Measurements from ENCODE around the gene TMEM44.

Gene TMEM44

GRCh38 chr3:194633349-194634004 is at the start of gene TMEM44 (continued):
- no peak for TF ChIP-seq ZNF747 (tag by site-specific recombination; IDR thresholded peaks at IDR 0.05)
- 0 out of 2 replicates have a peak, but pooled peaks have one; percentile 49 for TF ChIP-seq ZNF660 (tag by site-specific recombination; IDR thresholded peaks at IDR 0.05)
- TF ChIP-seq ZNF280D (tag by site-specific recombination; IDR thresholded peaks at IDR 0.05) = no peak
- no peak for TF ChIP-seq ZNF112 (tag by site-specific recombination; IDR thresholded peaks at IDR 0.05)
- no peak for TF ChIP-seq ZSCAN23 (tag by site-specific recombination; IDR thresholded peaks at IDR 0.05)
- TF ChIP-seq ZBTB20 (tag by site-specific recombination; IDR thresholded peaks at IDR 0.05) = no peak
- 0 out of 2 replicates have a peak, but pooled peaks have one; percentile 19 for TF ChIP-seq ZXDB (tag by site-specific recombination; IDR thresholded peaks at IDR 0.05)
- no peak for TF ChIP-seq BCL11A (tag by site-specific recombination; IDR thresholded peaks at IDR 0.05; ENCODE audit: low read depth)
- no peak for TF ChIP-seq ZNF555 (tag by site-specific recombination; conservative IDR thresholded peaks at IDR 0.05)
- TF ChIP-seq ZNF510 (tag by site-specific recombination; IDR thresholded peaks at IDR 0.05; ENCODE audit: insufficient replicate concordance) = no peak
- TF ChIP-seq ZNF157 (tag by site-specific recombination; IDR thresholded peaks at IDR 0.05) = no peak
- peak; percentile 76 for TF ChIP-seq ZNF146 (tag by site-specific recombination; IDR thresholded peaks at IDR 0.05)
- peak; percentile 28; the same call in 1 of the 2 replicates for TF ChIP-seq ZNF76 (tag by site-specific recombination; IDR thresholded peaks at IDR 0.05; ENCODE audit: borderline replicate concordance, low read depth)
- TF ChIP-seq ZNF623 (tag by site-specific recombination; IDR thresholded peaks at IDR 0.05) = no peak
- TF ChIP-seq MYNN (tag by site-specific recombination; IDR thresholded peaks at IDR 0.05; ENCODE audit: borderline replicate concordance) = no peak
- TF ChIP-seq ZNF169 (tag by site-specific recombination; IDR thresholded peaks at IDR 0.05) = no peak
- TF ChIP-seq, protein P1, sequence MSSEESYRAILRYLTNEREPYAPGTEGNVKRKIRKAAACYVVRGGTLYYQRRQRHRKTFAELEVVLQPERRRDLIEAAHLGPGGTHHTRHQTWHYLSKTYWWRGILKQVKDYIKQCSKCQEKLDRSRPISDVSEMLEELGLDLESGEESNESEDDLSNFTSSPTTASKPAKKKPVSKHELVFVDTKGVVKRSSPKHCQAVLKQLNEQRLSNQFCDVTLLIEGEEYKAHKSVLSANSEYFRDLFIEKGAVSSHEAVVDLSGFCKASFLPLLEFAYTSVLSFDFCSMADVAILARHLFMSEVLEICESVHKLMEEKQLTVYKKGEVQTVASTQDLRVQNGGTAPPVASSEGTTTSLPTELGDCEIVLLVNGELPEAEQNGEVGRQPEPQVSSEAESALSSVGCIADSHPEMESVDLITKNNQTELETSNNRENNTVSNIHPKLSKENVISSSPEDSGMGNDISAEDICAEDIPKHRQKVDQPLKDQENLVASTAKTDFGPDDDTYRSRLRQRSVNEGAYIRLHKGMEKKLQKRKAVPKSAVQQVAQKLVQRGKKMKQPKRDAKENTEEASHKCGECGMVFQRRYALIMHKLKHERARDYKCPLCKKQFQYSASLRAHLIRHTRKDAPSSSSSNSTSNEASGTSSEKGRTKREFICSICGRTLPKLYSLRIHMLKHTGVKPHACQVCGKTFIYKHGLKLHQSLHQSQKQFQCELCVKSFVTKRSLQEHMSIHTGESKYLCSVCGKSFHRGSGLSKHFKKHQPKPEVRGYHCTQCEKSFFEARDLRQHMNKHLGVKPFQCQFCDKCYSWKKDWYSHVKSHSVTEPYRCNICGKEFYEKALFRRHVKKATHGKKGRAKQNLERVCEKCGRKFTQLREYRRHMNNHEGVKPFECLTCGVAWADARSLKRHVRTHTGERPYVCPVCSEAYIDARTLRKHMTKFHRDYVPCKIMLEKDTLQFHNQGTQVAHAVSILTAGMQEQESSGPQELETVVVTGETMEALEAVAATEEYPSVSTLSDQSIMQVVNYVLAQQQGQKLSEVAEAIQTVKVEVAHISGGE (tag by site-specific recombination; conservative IDR thresholded peaks at IDR 0.05; ENCODE audit: low read depth) = peak; percentile 46; the same call in 1 of the 2 replicates
- TF ChIP-seq, protein P2, sequence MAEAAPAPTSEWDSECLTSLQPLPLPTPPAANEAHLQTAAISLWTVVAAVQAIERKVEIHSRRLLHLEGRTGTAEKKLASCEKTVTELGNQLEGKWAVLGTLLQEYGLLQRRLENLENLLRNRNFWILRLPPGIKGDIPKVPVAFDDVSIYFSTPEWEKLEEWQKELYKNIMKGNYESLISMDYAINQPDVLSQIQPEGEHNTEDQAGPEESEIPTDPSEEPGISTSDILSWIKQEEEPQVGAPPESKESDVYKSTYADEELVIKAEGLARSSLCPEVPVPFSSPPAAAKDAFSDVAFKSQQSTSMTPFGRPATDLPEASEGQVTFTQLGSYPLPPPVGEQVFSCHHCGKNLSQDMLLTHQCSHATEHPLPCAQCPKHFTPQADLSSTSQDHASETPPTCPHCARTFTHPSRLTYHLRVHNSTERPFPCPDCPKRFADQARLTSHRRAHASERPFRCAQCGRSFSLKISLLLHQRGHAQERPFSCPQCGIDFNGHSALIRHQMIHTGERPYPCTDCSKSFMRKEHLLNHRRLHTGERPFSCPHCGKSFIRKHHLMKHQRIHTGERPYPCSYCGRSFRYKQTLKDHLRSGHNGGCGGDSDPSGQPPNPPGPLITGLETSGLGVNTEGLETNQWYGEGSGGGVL (tag by site-specific recombination; IDR thresholded peaks at IDR 0.05) = peak; percentile 74
- TF ChIP-seq ZNF624 (tag by site-specific recombination; IDR thresholded peaks at IDR 0.05) = no peak
- peak; percentile 85; the same call in 1 of the 2 replicates for TF ChIP-seq BCL11B (tag by site-specific recombination; IDR thresholded peaks at IDR 0.05; ENCODE audit: low read depth)
- TF ChIP-seq ZNF184 (tag by site-specific recombination; IDR thresholded peaks at IDR 0.05) = peak; percentile 13; the same call in 1 of the 2 replicates
- TF ChIP-seq FEZF1 (tag by site-specific recombination; IDR thresholded peaks at IDR 0.05) = no peak
- TF ChIP-seq GLI2 (tag by site-specific recombination; IDR thresholded peaks at IDR 0.05; ENCODE audit: borderline replicate concordance, low read depth) = no peak
- no peak for TF ChIP-seq ZNF658 (tag by site-specific recombination; IDR thresholded peaks at IDR 0.05)
- TF ChIP-seq ZNF274 (IDR thresholded peaks at IDR 0.05; ENCODE audit: low read length) = no peak
- no peak for TF ChIP-seq ZNF274 (tag by site-specific recombination; IDR thresholded peaks at IDR 0.05; ENCODE audit: borderline replicate concordance)
- TF ChIP-seq, protein P3, sequence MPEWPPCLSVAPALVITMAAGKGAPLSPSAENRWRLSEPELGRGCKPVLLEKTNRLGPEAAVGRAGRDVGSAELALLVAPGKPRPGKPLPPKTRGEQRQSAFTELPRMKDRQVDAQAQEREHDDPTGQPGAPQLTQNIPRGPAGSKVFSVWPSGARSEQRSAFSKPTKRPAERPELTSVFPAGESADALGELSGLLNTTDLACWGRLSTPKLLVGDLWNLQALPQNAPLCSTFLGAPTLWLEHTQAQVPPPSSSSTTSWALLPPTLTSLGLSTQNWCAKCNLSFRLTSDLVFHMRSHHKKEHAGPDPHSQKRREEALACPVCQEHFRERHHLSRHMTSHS (tag by site-specific recombination; IDR thresholded peaks at IDR 0.05) = no peak
- peak; percentile 87 for TF ChIP-seq ZSCAN30 (tag by site-specific recombination; IDR thresholded peaks at IDR 0.05)
- no peak for TF ChIP-seq ZNF664 (tag by site-specific recombination; IDR thresholded peaks at IDR 0.05)
- no peak for TF ChIP-seq ZFP69B (tag by site-specific recombination; IDR thresholded peaks at IDR 0.05)
- TF ChIP-seq ZNF629 (tag by site-specific recombination; IDR thresholded peaks at IDR 0.05) = 0 out of 2 replicates have a peak, but pooled peaks have one; percentile 21
- TF ChIP-seq KLF8 (tag by site-specific recombination; IDR thresholded peaks at IDR 0.05) = peak; percentile 81; the same call in 1 of the 2 replicates
- no peak for TF ChIP-seq ZNF174 (tag by site-specific recombination; IDR thresholded peaks at IDR 0.05)

Measured in HEK293 (cell line).